OCI-LY7 (cell line): ENCODE measurements around the gene PAXX. TPM values are rescaled to one million over a fixed set of nuclear protein-coding genes. Genes with fewer than 3 reads are reported as not detected.
A peak's percentile ranks its signal among the peaks of the same experiment; 100 is the strongest.

ENCODE experiments used
- BruUV-seq: library from RNA; stranded (reverse); fragments of 400-500 nt; replicated peaks from 2 replicates; lab custom pipeline; 2021; lab: Mats Ljungman, UMichigan
- CTCF ChIA-PET: fragments of 300-600 bp; sonication (Branson Sonifier 250); formaldehyde crosslinking; loops from one replicate; lab custom pipeline; 2022; ENCODE audit warnings: antibody characterized with exemption; ENCODE audit not compliant: unreplicated experiment; lab: Charles Lee
- POLR2A ChIA-PET: fragments of 300-600 bp; sonication (Branson Sonifier 250); formaldehyde crosslinking; loops from one replicate; lab custom pipeline; 2022; ENCODE audit warnings: antibody characterized with exemption; lab: Charles Lee
- DNase-seq: peaks from one replicate; pipeline ENCODE4 v3.0.0-alpha.2; 2015; ENCODE audit warnings: low spot score
- H2AFZ ChIP-seq: fragments of 200-600 bp; sonication (generic), shearing (Covaris generic); 2 replicates; pipeline ENCODE4 v1.6.1; 2014; ENCODE audit warnings: mild to moderate bottlenecking, antibody characterized with exemption, low read length, moderate library complexity
- H3K27ac ChIP-seq: fragments of 200-600 bp; sonication (generic); 2 replicates; pipeline ENCODE4 v1.5.1; 2014; ENCODE audit warnings: mixed run types, low read depth, mild to moderate bottlenecking, moderate library complexity, low read length, inconsistent platforms; ENCODE audit not compliant: poor library complexity, severe bottlenecking
- H3K36me3 ChIP-seq: fragments of 200-600 bp; sonication (generic); 2 replicates; pipeline ENCODE4 v1.6.1; 2014; ENCODE audit warnings: mild to moderate bottlenecking, antibody characterized with exemption, low read length, moderate library complexity, mixed read lengths; ENCODE audit not compliant: insufficient read depth
- H3K4me1 ChIP-seq: fragments of 200-600 bp; sonication (generic); 2 replicates; pipeline ENCODE4 v1.5.1; 2014; ENCODE audit warnings: mild to moderate bottlenecking, low read length; ENCODE audit not compliant: insufficient read depth, poor library complexity, severe bottlenecking
- H3K4me2 ChIP-seq: fragments of 200-600 bp; sonication (generic); 2 replicates; pipeline ENCODE4 v1.6.1; 2014; ENCODE audit warnings: mild to moderate bottlenecking, low read length
- H3K4me3 ChIP-seq: fragments of 200-600 bp; sonication (generic); 2 replicates; pipeline ENCODE4 v1.5.1; 2014; ENCODE audit warnings: mild to moderate bottlenecking, low read depth, low read length; ENCODE audit not compliant: poor library complexity, severe bottlenecking
- H3K79me2 ChIP-seq: fragments of 200-600 bp; sonication (generic); 2 replicates; pipeline ENCODE4 v1.6.1; 2016; ENCODE audit warnings: low read depth, mild to moderate bottlenecking, low read length, moderate library complexity, mixed read lengths; ENCODE audit not compliant: insufficient read depth
- H3K9me2 ChIP-seq: fragments of 200-600 bp; sonication (generic); 2 replicates; pipeline ENCODE4 v1.6.1; 2016; ENCODE audit warnings: mild to moderate bottlenecking, low read length, mixed read lengths; ENCODE audit not compliant: insufficient read depth
- H3K9me3 ChIP-seq: fragments of 200-600 bp; sonication (generic); 2 replicates; pipeline ENCODE4 v1.6.1; 2014; ENCODE audit warnings: mild to moderate bottlenecking, mixed run types, low read length, mixed read lengths
- H4K20me1 ChIP-seq: fragments of 200-600 bp; sonication (generic); 2 replicates; pipeline ENCODE4 v1.6.1; 2014; ENCODE audit warnings: mild to moderate bottlenecking, antibody characterized with exemption, low read length, moderate library complexity, mixed read lengths; ENCODE audit not compliant: insufficient read depth
- EZH2phosphoT487 ChIP-seq: fragments of 200-600 bp; sonication (generic); IDR thresholded peaks from 2 replicates; pipeline ENCODE4 v1.6.1; 2018; ENCODE audit warnings: low read depth, borderline replicate concordance, mild to moderate bottlenecking, mixed run types, antibody characterized with exemption, low read length, moderate library complexity, mixed read lengths
- intact Hi-C: fragments of 100-400 bp; cut with micrococcal nuclease; formaldehyde crosslinking; loops from one replicate; pipeline ENCODE4 v1.10.0; 2022; ENCODE audit not compliant: unreplicated experiment
- total RNA-seq, 2 experiments: library from RNA; depleted of rRNA in 1 of 2; stranded (reverse); fragments of >200 nt in 1 of 2; shearing (Covaris generic) in 1 of 2; gene quantifications; 2 replicates each; pipeline ENCODE4 v1.2.3, GENCODE V29; 2014 to 2022
- TF ChIP-seq, protein P1 (sequence below): fragments of 200-600 bp; sonication (generic); conservative IDR thresholded peaks from 2 replicates; pipeline ENCODE4 v1.5.1; 2014; ENCODE audit warnings: mild to moderate bottlenecking, antibody characterized with exemption, low read length, moderate library complexity, mixed read lengths

PAXX gene
- total RNA-seq, 2 experiments from 2014 or later = 45.7 to 63.5 TPM

DNA sequence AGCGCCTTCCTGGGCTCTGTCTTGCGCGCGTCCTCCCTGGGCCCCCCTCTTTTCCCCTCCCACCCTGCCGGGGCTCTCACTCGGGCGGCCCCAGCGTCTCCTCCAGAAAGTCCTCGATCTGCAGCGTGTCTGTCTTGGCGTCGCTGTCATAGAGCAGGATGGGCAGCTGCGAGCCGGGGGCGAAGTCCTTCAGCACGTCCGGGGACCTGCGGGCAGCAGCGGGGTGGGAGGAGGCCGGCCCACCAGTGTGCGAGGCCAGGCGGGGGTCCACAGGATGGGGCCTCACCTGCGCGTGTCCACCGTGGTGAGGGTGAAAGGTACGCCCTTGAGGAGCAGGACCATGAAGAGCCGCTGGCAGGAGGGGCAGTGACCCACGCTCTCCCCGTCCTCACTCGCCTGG lies 3.1 kb downstream of the PAXX start:
- H3K79me2 ChIP-seq = no peaks in the 10 kb centered on the region; the same call in 1 of the 2 replicates
- POLR2A ChIA-PET = no interaction called here
- BruUV-seq = no TSS peak
- intact Hi-C loops = no loop called here
- H3K27ac ChIP-seq = no peak overlapping the region
- DNase-seq = no peak
- H3K4me3 ChIP-seq = no peak overlapping the region
- no peak overlapping the region for H3K4me2 ChIP-seq
- no peaks in the 10 kb centered on the region for H3K9me3 ChIP-seq
- 0 out of 2 replicates have a peak, but pooled peaks cover 3% of the 10 kb centered on the region for H3K36me3 ChIP-seq
- no peaks in the 10 kb centered on the region for H3K9me2 ChIP-seq
- H2AFZ ChIP-seq = no peak overlapping the region
- CTCF ChIA-PET = interaction anchor here (0.6 kb wide), 1 partner anchor 687 kb away, joined by 11 read pairs; no protein-coding TSS in a partner anchor
- H4K20me1 ChIP-seq = no peaks in the 10 kb centered on the region
- peaks cover 51% of the 10 kb centered on the region for H3K4me1 ChIP-seq
- TF ChIP-seq, protein P1, sequence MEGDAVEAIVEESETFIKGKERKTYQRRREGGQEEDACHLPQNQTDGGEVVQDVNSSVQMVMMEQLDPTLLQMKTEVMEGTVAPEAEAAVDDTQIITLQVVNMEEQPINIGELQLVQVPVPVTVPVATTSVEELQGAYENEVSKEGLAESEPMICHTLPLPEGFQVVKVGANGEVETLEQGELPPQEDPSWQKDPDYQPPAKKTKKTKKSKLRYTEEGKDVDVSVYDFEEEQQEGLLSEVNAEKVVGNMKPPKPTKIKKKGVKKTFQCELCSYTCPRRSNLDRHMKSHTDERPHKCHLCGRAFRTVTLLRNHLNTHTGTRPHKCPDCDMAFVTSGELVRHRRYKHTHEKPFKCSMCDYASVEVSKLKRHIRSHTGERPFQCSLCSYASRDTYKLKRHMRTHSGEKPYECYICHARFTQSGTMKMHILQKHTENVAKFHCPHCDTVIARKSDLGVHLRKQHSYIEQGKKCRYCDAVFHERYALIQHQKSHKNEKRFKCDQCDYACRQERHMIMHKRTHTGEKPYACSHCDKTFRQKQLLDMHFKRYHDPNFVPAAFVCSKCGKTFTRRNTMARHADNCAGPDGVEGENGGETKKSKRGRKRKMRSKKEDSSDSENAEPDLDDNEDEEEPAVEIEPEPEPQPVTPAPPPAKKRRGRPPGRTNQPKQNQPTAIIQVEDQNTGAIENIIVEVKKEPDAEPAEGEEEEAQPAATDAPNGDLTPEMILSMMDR = no peak
- TF ChIP-seq EZH2phosphoT487 = no peak

GRCh38 chr9:136995772-136996311 lies 3.6 kb downstream of the PAXX start:
- ChIA-PET CTCF (interaction anchor here (0.6 kb wide), 1 partner anchor 44 kb away, joined by 3 read pairs; the partner anchor contains the start of gene LCN12), POLR2A (no interaction called here)
- no peaks in the 10 kb centered on the region for H3K9me3 ChIP-seq
- H3K4me3 ChIP-seq = no peak overlapping the region
- TF ChIP-seq, protein P1 = no peak
- TF ChIP-seq EZH2phosphoT487 = no peak
- H3K9me2 ChIP-seq = no peaks in the 10 kb centered on the region
- 0 out of 2 replicates have a peak, but pooled peaks cover 3% of the 10 kb centered on the region for H3K36me3 ChIP-seq
- no peaks in the 10 kb centered on the region; the same call in 1 of the 2 replicates for H3K79me2 ChIP-seq
- intact Hi-C loops = no loop called here
- peak overlapping the region; percentile 33 for H3K4me2 ChIP-seq
- no TSS peak for BruUV-seq
- peak overlapping the region; percentile 3 for H3K27ac ChIP-seq
- H3K4me1 ChIP-seq = peaks cover 55% of the 10 kb centered on the region
- H2AFZ ChIP-seq = no peak overlapping the region
- DNase-seq = no peak
- H4K20me1 ChIP-seq = no peaks in the 10 kb centered on the region
